HFF-Myc (cell line): Measurements from ENCODE around the gene BBS1.

Experiments used
- DNase-seq: peaks from one replicate; pipeline ENCODE4 v3.0.0-alpha.2; 2011; ENCODE audit warnings: low read depth; ENCODE audit errors: extremely low read depth
- H3K4me3 ChIP-seq: replicated peaks from 2 replicates; pipeline ENCODE4 v1.5.1; 2011; ENCODE audit warnings: low read depth, mild to moderate bottlenecking, control low read depth, low read length
- TF ChIP-seq, protein P1 (sequence below): IDR thresholded peaks from 2 replicates; pipeline ENCODE4 v1.5.1; 2012; ENCODE audit warnings: mild to moderate bottlenecking, low read depth, low read length, control low read depth; ENCODE audit errors: missing control alignments

BBS1 gene

DNA sequence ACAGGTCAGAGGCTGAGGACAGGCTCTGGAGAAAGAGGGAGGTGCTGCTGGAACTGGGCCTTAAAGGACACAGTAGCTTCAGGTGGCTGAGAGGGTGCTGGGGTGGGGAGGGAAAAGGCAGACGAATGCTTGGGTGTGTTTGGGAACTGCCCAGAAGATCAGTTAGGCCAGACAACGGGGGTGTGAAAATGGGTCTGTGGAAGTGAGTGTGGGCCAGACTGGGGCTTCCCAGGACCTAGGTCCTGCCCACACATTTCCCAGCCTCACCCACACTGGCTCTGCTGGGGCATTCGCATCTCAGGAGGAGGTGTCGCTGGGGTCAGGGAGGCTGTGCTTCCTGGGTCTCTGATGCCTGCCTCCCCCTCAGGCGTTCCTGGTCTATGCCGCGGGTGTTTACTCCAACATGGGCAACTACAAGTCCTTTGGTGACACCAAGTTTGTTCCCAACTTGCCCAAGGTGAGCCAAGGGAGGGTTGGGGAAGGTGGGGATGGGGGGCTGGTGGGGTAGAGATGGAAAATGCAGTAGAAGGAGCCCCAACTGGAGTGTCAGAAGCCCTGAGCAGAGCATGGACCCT, 25.5 kb upstream of the BBS1 start:
- TF ChIP-seq, protein P1, sequence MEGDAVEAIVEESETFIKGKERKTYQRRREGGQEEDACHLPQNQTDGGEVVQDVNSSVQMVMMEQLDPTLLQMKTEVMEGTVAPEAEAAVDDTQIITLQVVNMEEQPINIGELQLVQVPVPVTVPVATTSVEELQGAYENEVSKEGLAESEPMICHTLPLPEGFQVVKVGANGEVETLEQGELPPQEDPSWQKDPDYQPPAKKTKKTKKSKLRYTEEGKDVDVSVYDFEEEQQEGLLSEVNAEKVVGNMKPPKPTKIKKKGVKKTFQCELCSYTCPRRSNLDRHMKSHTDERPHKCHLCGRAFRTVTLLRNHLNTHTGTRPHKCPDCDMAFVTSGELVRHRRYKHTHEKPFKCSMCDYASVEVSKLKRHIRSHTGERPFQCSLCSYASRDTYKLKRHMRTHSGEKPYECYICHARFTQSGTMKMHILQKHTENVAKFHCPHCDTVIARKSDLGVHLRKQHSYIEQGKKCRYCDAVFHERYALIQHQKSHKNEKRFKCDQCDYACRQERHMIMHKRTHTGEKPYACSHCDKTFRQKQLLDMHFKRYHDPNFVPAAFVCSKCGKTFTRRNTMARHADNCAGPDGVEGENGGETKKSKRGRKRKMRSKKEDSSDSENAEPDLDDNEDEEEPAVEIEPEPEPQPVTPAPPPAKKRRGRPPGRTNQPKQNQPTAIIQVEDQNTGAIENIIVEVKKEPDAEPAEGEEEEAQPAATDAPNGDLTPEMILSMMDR: no peak
- no peak overlapping the region for H3K4me3 ChIP-seq
- no peak for DNase-seq

DNA sequence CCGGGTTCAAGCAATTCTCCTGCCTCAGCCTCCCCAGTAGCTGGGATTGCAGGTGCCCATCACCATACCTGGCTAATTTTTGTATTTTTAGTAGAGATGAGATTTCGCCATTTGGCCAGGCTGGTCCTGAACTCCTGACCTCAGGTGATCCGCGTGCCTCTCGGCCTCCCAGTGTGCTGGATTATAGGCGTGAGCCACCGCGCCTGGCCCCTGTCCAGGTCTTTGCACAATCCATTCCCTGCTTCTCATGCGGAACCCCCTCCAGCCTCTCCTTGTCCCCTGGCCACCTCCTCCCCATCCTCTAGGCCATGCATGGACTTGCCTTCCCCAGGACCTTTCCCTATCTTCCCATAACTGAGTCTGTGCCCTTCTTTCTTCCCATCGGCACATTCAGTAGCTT, 21.5 kb upstream of the BBS1 start:
- TF ChIP-seq, protein P1: no peak
- no peak for DNase-seq

DNA sequence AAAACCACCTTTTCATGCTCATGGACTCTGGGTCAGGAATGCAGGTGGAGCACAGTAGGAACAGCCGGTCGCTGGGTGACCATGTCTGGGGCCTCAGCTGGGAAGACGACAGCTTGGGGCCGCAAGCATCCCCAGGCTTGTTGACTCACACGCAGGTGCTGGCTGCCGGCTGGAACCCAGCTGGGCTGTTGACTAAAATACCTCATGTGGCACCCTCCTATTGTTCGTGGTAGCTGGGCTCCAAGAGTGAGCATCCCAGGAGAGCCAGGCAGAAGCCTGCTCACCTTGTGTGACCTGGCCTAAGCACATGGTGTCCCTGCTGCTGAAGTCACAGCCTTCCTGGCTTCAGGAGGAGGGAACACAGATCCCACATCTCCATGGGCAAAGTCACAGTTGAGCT, 20.8 kb upstream of the BBS1 start:
- DNase-seq: no peak
- H3K4me3 ChIP-seq: no peak overlapping the region
- TF ChIP-seq, protein P1: no peak

More for the DNA sequence above, 21.5 kb upstream of the BBS1 start:
- H3K4me3 ChIP-seq: no peak overlapping the region

DNA sequence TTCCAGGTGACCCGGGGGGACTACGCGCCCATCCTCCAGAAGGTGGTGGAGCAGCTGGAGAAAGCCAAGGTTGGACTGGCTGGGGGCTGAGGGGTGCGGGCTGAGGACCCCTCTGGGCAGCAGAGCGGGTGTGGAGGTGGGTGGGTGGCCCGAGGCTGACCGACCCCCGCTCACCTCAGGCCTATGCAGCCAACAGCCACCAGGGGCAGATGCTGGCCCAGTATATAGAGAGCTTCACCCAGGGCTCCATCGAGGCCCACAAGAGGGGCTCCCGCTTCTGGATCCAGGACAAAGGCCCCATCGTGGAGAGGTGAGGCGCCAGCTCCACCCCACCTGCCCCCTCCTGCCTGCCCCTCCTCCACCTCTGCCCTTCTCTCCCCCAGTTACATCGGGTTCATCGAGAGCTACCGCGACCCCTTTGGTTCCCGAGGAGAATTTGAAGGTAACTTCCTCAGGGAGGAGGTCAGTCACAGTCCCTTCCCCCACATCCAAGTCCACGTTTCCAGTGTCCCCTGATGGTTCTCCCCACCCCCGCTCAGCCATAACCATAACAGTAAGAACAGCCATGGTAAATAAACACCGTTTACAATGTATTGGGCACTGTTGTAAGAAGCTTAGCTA, 19.0 kb upstream of the BBS1 start:
- no peak overlapping the region for H3K4me3 ChIP-seq
- TF ChIP-seq, protein P1: peak; percentile 41
- no peak for DNase-seq

DNA sequence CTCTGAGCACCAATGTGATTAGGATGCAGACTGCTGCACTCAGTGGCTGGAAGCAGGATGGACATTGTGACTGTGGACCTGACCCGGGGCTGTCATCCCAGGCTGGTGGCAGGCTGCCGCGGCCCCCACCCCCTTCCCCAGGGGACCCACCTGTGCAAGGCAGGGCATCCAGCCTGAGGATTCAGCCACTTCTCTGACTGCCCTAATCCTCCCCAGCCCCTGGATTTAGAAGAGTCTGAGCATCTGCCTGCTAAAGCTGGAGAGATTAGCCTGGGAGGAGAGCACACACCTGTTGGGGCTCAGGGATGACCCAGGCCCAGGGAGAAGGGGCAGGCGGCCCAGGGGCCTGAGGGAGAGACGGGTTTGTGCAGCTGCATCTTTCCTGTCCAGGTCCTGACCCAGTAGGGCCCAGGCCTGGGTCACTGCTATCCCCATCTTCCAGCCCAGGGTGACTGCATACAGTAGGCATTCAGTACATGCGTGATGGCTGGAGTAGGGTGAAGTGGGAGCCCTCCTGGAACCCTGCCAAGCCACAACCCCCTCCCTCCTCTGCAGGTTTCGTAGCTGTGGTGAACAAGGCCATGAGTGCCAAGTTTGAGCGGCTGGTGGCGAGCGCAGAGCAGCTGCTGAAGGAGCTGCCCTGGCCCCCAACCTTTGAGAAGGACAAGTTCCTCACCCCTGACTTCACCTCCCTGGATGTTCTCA, 18.1 kb upstream of the BBS1 start:
- DNase-seq: no peak
- TF ChIP-seq, protein P1: no peak
- H3K4me3 ChIP-seq: no peak overlapping the region

DNA sequence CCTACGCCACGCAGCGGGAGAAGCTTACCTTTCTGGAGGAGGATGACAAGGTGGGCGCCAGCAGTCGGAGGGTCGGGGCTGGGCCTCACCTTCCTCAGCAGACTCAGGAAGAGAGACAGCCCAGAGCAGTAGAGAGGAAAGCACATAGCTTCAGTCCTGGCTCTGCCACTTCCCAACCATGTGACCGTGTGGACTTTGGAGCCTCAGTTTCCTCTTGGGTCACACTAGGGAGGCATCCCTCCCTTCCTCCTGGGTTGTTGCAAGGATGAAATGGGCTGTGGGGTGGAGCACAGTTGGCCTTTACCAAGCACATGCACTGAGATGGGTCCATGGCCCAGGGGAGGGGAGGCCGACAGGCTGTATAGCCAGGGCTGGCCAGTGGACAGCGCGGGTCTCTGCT, 17.3 kb upstream of the BBS1 start:
- TF ChIP-seq, protein P1: no peak
- no peak for DNase-seq
- H3K4me3 ChIP-seq: no peak overlapping the region
